22Rv1 (cell line): ENCODE data around the gene PITRM1.

ENCODE experiments used
- CTCF ChIP-seq: fragments of 450-650 bp; IDR thresholded peaks from 2 replicates; pipeline ENCODE4 v1.5.1; 2017; ENCODE audit warnings: mild to moderate bottlenecking
- ZFX ChIP-seq: fragments of 450-650 bp; IDR thresholded peaks from 2 replicates; pipeline ENCODE4 v1.6.1; 2017; ENCODE audit warnings: antibody characterized with exemption, borderline replicate concordance

DNA sequence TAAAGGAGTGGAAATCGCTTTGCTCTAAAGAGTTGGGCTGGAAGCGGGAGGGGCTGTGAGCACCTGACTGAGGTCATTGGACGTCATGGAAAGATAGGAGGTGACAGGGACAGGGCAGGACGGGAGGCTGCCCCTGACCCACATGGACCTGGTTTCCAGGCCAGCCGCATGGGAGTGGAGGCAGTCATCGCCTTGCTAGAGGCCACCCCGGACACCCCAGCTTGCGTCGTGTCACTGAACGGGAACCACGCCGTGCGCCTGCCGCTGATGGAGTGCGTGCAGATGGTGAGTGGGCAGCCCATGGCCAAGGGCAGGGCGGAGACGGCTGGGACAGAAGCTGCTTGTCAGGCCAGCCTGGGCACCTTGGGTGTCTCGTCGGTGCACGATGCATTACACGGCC lies 63.4 kb downstream of the PITRM1 start:
- no peak for TF ChIP-seq CTCF
- no peak for TF ChIP-seq ZFX
